HCT116 (cell line): ENCODE data around the gene ETNK2. TPM values are rescaled to one million over a fixed set of nuclear protein-coding genes. Genes with fewer than 3 reads are reported as not detected.

Experiments used
- ATAC-seq: fragments of 200-7000 bp; cut with Tn5 transposase; 2 replicates; pipeline ENCODE4 v1.9.1; 2020; ENCODE audit warnings: mild to moderate bottlenecking, moderate library complexity
- BruUV-seq: library from RNA; stranded (reverse); fragments of 400-500 nt; replicated peaks from 2 replicates; lab custom pipeline; 2021; lab: Mats Ljungman, UMichigan
- CTCF ChIA-PET: fragments of 300-600 bp; sonication (Branson Sonifier 250); formaldehyde crosslinking; loops from one replicate; lab custom pipeline; 2021; ENCODE audit warnings: antibody characterized with exemption; lab: Charles Lee
- POLR2A ChIA-PET: fragments of 300-600, 350-600 bp; sonication (Branson Sonifier 250); formaldehyde crosslinking; loops from one replicate; lab custom pipeline; 2021; ENCODE audit warnings: antibody characterized with exemption; lab: Charles Lee
- RAD21 ChIA-PET, 2 experiments: fragments of 300-600 bp; sonication (Branson Sonifier 250); formaldehyde crosslinking; loops; one replicate each; lab custom pipeline; 2023; ENCODE audit warnings: low total read pairs in 2 of 2; ENCODE audit not compliant: uncharacterized antibody in 2 of 2, unreplicated experiment in 2 of 2, low non-redundant PET in 1 of 2; lab: Charles Lee
- DNase-seq: peaks from one replicate; pipeline ENCODE4 v3.0.0-alpha.2; 2010; ENCODE audit warnings: low read depth, low spot score
- H2AFZ ChIP-seq: fragments of 200-600 bp; shearing (Covaris generic), sonication (generic); 2 replicates; pipeline ENCODE4 v1.6.1; 2017; ENCODE audit warnings: low read depth, mixed run types, mixed read lengths, antibody characterized with exemption, low read length; ENCODE audit not compliant: poor library complexity, severe bottlenecking
- H3K27ac ChIP-seq: 2 replicates; pipeline ENCODE4 v1.5.1; 2012; ENCODE audit warnings: low read depth, low read length
- H3K27me3 ChIP-seq: fragments of 200-600 bp; sonication (generic); 2 replicates; pipeline ENCODE4 v1.6.1; 2016; ENCODE audit warnings: mixed run types, low read length, mixed read lengths; ENCODE audit not compliant: insufficient read depth
- H3K36me3 ChIP-seq, 2 experiments: fragments of 200-500 bp in 1 of 2; fragments of 200-600 bp in 1 of 2; sonication (Bioruptor generic) in 1 of 2; sonication (generic) in 1 of 2; 2 replicates each; pipeline versions ENCODE4 v1.5.1 to v1.6.1; 2014 to 2016; ENCODE audit warnings: low read length in 2 of 2, inconsistent platforms in 1 of 2, mixed read lengths in 1 of 2, mixed run types in 1 of 2; ENCODE audit not compliant: insufficient read depth in 2 of 2, control insufficient read depth in 1 of 2
- H3K4me1 ChIP-seq, 2 experiments: fragments of 200-600 bp in 1 of 2; sonication (generic) in 1 of 2; 2 replicates each; pipeline versions ENCODE4 v1.5.1 to v1.6.1; 2012 to 2017; ENCODE audit warnings: low read length in 2 of 2, inconsistent platforms in 1 of 2, mild to moderate bottlenecking in 1 of 2, mixed read lengths in 1 of 2, mixed run types in 1 of 2, moderate library complexity in 1 of 2; ENCODE audit not compliant: insufficient read depth in 2 of 2, control insufficient read depth in 1 of 2
- H3K4me2 ChIP-seq: fragments of 200-600 bp; sonication (generic); 2 replicates; pipeline ENCODE4 v1.6.1; 2017; ENCODE audit warnings: mixed run types, low read length, mixed read lengths
- H3K4me3 ChIP-seq, 2 experiments: fragments of 200-600 bp in 1 of 2; sonication (generic) in 1 of 2; replicated peaks in 1 of 2; 2 replicates each; pipeline ENCODE4 v1.5.1; 2011 to 2016; ENCODE audit warnings: low read length in 2 of 2, control low read depth in 1 of 2, low read depth in 1 of 2, mild to moderate bottlenecking in 1 of 2, mixed read lengths in 1 of 2, mixed run types in 1 of 2
- H3K79me2 ChIP-seq: fragments of 200-600 bp; sonication (generic); 2 replicates; pipeline ENCODE4 v1.6.1; 2017; ENCODE audit warnings: mild to moderate bottlenecking, mixed run types, low read length, moderate library complexity, mixed read lengths; ENCODE audit not compliant: insufficient read depth
- H3K9ac ChIP-seq: fragments of 200-600 bp; sonication (generic); 2 replicates; pipeline ENCODE4 v1.6.1; 2016; ENCODE audit warnings: low read length, mixed read lengths
- H3K9me2 ChIP-seq: fragments of 200-600 bp; sonication (generic), shearing (Covaris generic); 2 replicates; pipeline ENCODE4 v1.6.1; 2017; ENCODE audit warnings: mixed run types, mild to moderate bottlenecking, moderate library complexity; ENCODE audit not compliant: insufficient read depth
- H3K9me3 ChIP-seq, 2 experiments: fragments of 200-500 bp in 1 of 2; fragments of 200-600 bp in 1 of 2; sonication (Bioruptor generic) in 1 of 2; sonication (generic) in 1 of 2; 2 replicates each; pipeline ENCODE4 v1.6.1; 2014 to 2017; ENCODE audit warnings: low read length in 2 of 2, mixed read lengths in 2 of 2, inconsistent platforms in 1 of 2, low read depth in 1 of 2, mild to moderate bottlenecking in 1 of 2, mixed run types in 1 of 2, moderate library complexity in 1 of 2; ENCODE audit not compliant: control insufficient read depth in 1 of 2, insufficient read depth in 1 of 2
- H4K20me1 ChIP-seq: fragments of 200-600 bp; sonication (generic), shearing (Covaris generic); 2 replicates; pipeline ENCODE4 v1.6.1; 2017; ENCODE audit warnings: mixed run types, mild to moderate bottlenecking, moderate library complexity; ENCODE audit not compliant: insufficient read depth
- CTCF ChIP-seq, 3 experiments: fragments of 200-600 bp in 1 of 3; sonication (generic) in 1 of 3; IDR thresholded peaks in 2 of 3; conservative IDR thresholded peaks in 1 of 3; 2 replicates each; pipeline ENCODE4 v1.5.1; 2012 to 2017; ENCODE audit warnings: low read depth in 2 of 3, low read length in 2 of 3, antibody characterized with exemption in 1 of 3, borderline replicate concordance in 1 of 3, control low read depth in 1 of 3, mild to moderate bottlenecking in 1 of 3, mixed read lengths in 1 of 3, mixed run types in 1 of 3, moderate library complexity in 1 of 3; ENCODE audit not compliant: insufficient read depth in 1 of 3
- ELF1 ChIP-seq: IDR thresholded peaks from 2 replicates; pipeline ENCODE4 v1.6.1; 2012; ENCODE audit warnings: low read depth, borderline replicate concordance
- EZH2 ChIP-seq: fragments of 200-600 bp; sonication (generic); IDR thresholded peaks from 2 replicates; pipeline ENCODE4 v1.6.1; 2017; ENCODE audit warnings: antibody characterized with exemption, mixed run types
- EZH2phosphoT487 ChIP-seq: fragments of 200-600 bp; IDR thresholded peaks from 2 replicates; pipeline ENCODE4 v1.6.1; 2018; ENCODE audit warnings: antibody characterized with exemption, borderline replicate concordance
- JUND ChIP-seq: IDR thresholded peaks from 2 replicates; pipeline ENCODE4 v1.6.1; 2012
- REST ChIP-seq: IDR thresholded peaks from 2 replicates; pipeline ENCODE4 v1.6.1; 2012; ENCODE audit warnings: low read depth
- SP1 ChIP-seq: IDR thresholded peaks from 2 replicates; pipeline ENCODE4 v1.6.1; 2012; ENCODE audit warnings: low read depth
- SRF ChIP-seq: IDR thresholded peaks from 2 replicates; pipeline ENCODE4 v1.6.1; 2012; ENCODE audit warnings: low read depth
- TCF7L2 ChIP-seq: IDR thresholded peaks from 2 replicates; pipeline ENCODE4 v1.7.0; 2011; ENCODE audit warnings: borderline replicate concordance, inconsistent platforms; ENCODE audit not compliant: insufficient read depth, insufficient read length; ENCODE audit errors: extremely low read depth
- YY1 ChIP-seq: IDR thresholded peaks from 2 replicates; pipeline ENCODE4 v1.6.1; 2011; ENCODE audit warnings: low read length, low read depth, moderate library complexity, mild to moderate bottlenecking; ENCODE audit not compliant: insufficient replicate concordance; ENCODE audit errors: extremely low read depth
- ZNF274 ChIP-seq: fragments of 200-500 bp; sonication (Bioruptor generic); IDR thresholded peaks from 2 replicates; pipeline ENCODE4 v1.6.1; 2014; ENCODE audit warnings: mild to moderate bottlenecking, low read depth, low read length, inconsistent platforms
- intact Hi-C: fragments of 100-400 bp; cut with micrococcal nuclease; formaldehyde crosslinking; loops from 2 replicates; pipeline ENCODE4 v1.10.0; 2022
- total RNA-seq: library from RNA; stranded (reverse); gene quantifications from one replicate; pipeline ENCODE4 v1.2.1, GENCODE V29; 2021; ENCODE audit not compliant: unreplicated experiment
- TF ChIP-seq, protein P1 (sequence below): IDR thresholded peaks from 2 replicates; pipeline ENCODE4 v1.6.1; 2011; ENCODE audit warnings: mild to moderate bottlenecking, low read length, moderate library complexity; ENCODE audit not compliant: insufficient replicate concordance; ENCODE audit errors: extremely low read depth
- TF ChIP-seq, protein P2 (sequence below): IDR thresholded peaks from 2 replicates; pipeline ENCODE4 v1.6.1; 2012

Gene ETNK2
- total RNA-seq, 1 experiment from 2014 or later, result 16.1 TPM

- no peaks in the 10 kb centered on the region for H3K9me2 ChIP-seq
- no peaks in the 10 kb centered on the region for H3K79me2 ChIP-seq
- ChIA-PET POLR2A (interaction anchor here (1.3 kb wide), 1 partner anchor 279 kb away, joined by 3 read pairs; no protein-coding TSS in a partner anchor), RAD21 (no interaction called here)
- intact Hi-C loops, result no loop called here
- no peak for ATAC-seq
- TSS peak; percentile 56 for BruUV-seq
- TF ChIP-seq REST, result no peak
- no peak for TF ChIP-seq ZNF274
- no peak for TF ChIP-seq SRF
- TF ChIP-seq EZH2, result no peak
- TF ChIP-seq, protein P1, sequence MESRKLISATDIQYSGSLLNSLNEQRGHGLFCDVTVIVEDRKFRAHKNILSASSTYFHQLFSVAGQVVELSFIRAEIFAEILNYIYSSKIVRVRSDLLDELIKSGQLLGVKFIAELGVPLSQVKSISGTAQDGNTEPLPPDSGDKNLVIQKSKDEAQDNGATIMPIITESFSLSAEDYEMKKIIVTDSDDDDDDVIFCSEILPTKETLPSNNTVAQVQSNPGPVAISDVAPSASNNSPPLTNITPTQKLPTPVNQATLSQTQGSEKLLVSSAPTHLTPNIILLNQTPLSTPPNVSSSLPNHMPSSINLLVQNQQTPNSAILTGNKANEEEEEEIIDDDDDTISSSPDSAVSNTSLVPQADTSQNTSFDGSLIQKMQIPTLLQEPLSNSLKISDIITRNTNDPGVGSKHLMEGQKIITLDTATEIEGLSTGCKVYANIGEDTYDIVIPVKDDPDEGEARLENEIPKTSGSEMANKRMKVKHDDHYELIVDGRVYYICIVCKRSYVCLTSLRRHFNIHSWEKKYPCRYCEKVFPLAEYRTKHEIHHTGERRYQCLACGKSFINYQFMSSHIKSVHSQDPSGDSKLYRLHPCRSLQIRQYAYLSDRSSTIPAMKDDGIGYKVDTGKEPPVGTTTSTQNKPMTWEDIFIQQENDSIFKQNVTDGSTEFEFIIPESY, result no peak
- TF ChIP-seq YY1, result no peak
- no peak for TF ChIP-seq SP1
- no peak for TF ChIP-seq EZH2phosphoT487
- TF ChIP-seq, protein P2, sequence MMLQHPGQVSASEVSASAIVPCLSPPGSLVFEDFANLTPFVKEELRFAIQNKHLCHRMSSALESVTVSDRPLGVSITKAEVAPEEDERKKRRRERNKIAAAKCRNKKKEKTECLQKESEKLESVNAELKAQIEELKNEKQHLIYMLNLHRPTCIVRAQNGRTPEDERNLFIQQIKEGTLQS, result no peak
- no peak for TF ChIP-seq CTCF (IDR thresholded peaks at IDR 0.05 in 2 of 3, conservative IDR thresholded peaks at IDR 0.05 in 1 of 3; ENCODE audit: borderline replicate concordance in 1 of 3, insufficient read depth in 1 of 3, low read depth in 2 of 3, low read length in 2 of 3)
- TF ChIP-seq ELF1, result no peak
- TF ChIP-seq JUND, result no peak
- no peak for TF ChIP-seq TCF7L2
- TF ChIP-seq, all 23 proteins: peak for 0
- CTCF ChIA-PET, result interaction anchor here (3.0 to 4.3 kb wide), 2 partner anchors 13 to 21 kb away, joined by 9 to 18 read pairs; no protein-coding TSS in a partner anchor
- Histone ChIP-seq H3K4me3 (no peak overlapping the region), H3K9ac (no peak overlapping the region), H3K9me3 (no peaks in the 10 kb centered on the region), H3K27me3 (no peaks in the 10 kb centered on the region), H3K4me1 (peaks cover 8 to 27% of the 10 kb centered on the region in 2 experiments), H3K4me2 (peak overlapping the region; percentile 97; the same call in 1 of the 2 replicates), H3K27ac (no peak overlapping the region), H4K20me1 (no peaks in the 10 kb centered on the region), H3K36me3 (no peaks in the 10 kb centered on the region), H2AFZ (no peak overlapping the region)
- DNase-seq, result no peak
These were observed 1.9 kb downstream of the ETNK2 start for GRCh38 chr1:204149635-204150565.
